ENCODE measurements around the gene COL4A1. TPM values are rescaled to one million over a fixed set of nuclear protein-coding genes. Genes with fewer than 3 reads are reported as not detected.

COL4A1 gene
- total and polyA plus RNA-seq, 2 donors from 2014 or later, result 53.0 to 218 TPM

DNA sequence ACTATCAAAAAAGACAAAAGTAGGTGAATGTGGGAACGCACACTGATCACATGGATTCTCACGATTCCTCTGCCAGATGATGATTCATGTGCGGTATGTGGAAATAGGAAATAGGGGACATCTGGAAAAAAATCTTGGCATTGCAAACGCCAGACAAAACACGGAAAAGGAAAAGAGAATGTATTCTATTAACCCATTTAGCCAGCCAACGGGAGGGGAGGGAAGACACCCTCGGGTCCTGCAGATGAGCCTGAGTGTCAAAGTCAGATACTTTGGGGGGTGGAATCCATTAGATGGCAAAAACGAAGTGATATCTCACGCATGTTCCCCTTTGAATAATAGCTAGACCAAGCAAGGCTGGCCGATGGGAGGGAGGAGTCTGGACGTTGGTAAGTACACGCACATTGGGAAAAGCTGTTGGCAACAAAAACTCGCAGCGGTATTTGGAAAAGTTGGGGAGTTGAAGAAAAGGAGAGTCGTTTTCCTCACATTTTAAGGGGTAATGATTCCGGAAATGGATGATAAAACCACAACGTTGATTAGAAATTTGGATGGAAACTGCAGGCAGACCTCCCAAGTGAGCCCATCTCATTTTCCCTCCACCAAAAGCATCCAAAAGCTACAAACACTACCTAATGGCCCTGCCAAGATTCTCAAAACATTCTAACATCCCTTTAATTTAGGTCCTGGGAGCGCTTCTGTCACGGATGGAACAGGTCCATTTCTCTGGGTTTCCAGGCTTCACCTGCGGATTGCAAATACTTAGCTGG is 73.6 kb downstream of the COL4A1 start:
- TF ChIP-seq, protein P1, sequence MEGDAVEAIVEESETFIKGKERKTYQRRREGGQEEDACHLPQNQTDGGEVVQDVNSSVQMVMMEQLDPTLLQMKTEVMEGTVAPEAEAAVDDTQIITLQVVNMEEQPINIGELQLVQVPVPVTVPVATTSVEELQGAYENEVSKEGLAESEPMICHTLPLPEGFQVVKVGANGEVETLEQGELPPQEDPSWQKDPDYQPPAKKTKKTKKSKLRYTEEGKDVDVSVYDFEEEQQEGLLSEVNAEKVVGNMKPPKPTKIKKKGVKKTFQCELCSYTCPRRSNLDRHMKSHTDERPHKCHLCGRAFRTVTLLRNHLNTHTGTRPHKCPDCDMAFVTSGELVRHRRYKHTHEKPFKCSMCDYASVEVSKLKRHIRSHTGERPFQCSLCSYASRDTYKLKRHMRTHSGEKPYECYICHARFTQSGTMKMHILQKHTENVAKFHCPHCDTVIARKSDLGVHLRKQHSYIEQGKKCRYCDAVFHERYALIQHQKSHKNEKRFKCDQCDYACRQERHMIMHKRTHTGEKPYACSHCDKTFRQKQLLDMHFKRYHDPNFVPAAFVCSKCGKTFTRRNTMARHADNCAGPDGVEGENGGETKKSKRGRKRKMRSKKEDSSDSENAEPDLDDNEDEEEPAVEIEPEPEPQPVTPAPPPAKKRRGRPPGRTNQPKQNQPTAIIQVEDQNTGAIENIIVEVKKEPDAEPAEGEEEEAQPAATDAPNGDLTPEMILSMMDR (IDR thresholded peaks at IDR 0.05; ENCODE audit: borderline replicate concordance, extremely low read depth, insufficient read depth), result no peak
- Histone ChIP-seq H3K4me3 (ENCODE audit: low read length in 3 of 3) (no peak overlapping the region), H3K9ac (ENCODE audit: low read length in 3 of 3) (no peak overlapping the region), H3K36me3 (ENCODE audit: control insufficient read depth in 2 of 3, insufficient read depth in 3 of 3, low read length in 3 of 3) (peaks cover 2 to 4% (median 3%) of the 10 kb centered on the region in 3 donors), H3K27ac (ENCODE audit: low read depth in 2 of 2, low read length in 2 of 2) (peak overlapping the region; percentile 8 to 79), H3K4me1 (ENCODE audit: control insufficient read depth in 2 of 3, insufficient read depth in 2 of 3, low read depth in 1 of 3, low read length in 3 of 3) (peaks cover under 1 to 4% (median 3%) of the 10 kb centered on the region in 3 donors), H3K27me3 (ENCODE audit: control insufficient read depth, insufficient read depth, low read length) (no peaks in the 10 kb centered on the region), H3K9me3 (ENCODE audit: control insufficient read depth in 2 of 3, insufficient read depth in 1 of 3, low read length in 3 of 3) (no peaks in the 10 kb centered on the region)
- FAIRE-seq, result no peak
- intact Hi-C loops (cut with DNase I), result no loop called here
- DNase-seq, result no peak

DNA sequence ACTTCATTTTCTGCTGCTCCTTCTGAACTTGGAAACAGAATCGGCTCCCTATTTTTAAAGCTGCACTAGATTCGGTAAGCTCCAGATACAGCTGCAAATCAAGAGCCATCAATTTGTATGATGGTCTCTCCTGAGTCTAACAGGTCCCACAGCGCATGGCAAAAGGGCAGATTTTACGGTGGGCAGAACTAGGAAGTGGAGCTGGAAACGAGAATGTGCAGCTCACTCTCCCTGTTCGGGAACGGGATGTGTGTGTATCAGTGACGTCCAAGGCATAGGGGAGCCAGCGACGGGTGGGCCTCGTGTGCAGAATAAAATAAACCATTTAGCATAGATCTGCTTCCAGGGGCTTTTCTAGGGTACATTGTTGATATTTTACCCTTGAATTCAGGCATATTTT is 74.2 kb downstream of the COL4A1 start:
- no peaks in the 10 kb centered on the region for H3K27me3 ChIP-seq (ENCODE audit: control insufficient read depth, insufficient read depth, low read length)
- no peaks in the 10 kb centered on the region for H3K9me3 ChIP-seq (ENCODE audit: control insufficient read depth in 2 of 3, insufficient read depth in 1 of 3, low read length in 3 of 3)
- H3K36me3 ChIP-seq (ENCODE audit: control insufficient read depth in 2 of 3, insufficient read depth in 3 of 3, low read length in 3 of 3), result peaks cover 2 to 4% (median 3%) of the 10 kb centered on the region in 3 donors
- no peak overlapping the region for H3K9ac ChIP-seq (ENCODE audit: low read length in 3 of 3)
- no peak for FAIRE-seq
- DNase-seq, result no peak
- intact Hi-C loops (cut with DNase I), result no loop called here
- peak overlapping the region; percentile 5 to 79 for H3K27ac ChIP-seq (ENCODE audit: low read depth in 2 of 2, low read length in 2 of 2)
- peaks cover 0 to 4% (median 0%) of the 10 kb centered on the region in 3 donors for H3K4me1 ChIP-seq (ENCODE audit: control insufficient read depth in 2 of 3, insufficient read depth in 2 of 3, low read depth in 1 of 3, low read length in 3 of 3)
- no peak overlapping the region for H3K4me3 ChIP-seq (ENCODE audit: low read length in 3 of 3)
- TF ChIP-seq, protein P1 (IDR thresholded peaks at IDR 0.05; ENCODE audit: borderline replicate concordance, extremely low read depth, insufficient read depth), result no peak

DNA sequence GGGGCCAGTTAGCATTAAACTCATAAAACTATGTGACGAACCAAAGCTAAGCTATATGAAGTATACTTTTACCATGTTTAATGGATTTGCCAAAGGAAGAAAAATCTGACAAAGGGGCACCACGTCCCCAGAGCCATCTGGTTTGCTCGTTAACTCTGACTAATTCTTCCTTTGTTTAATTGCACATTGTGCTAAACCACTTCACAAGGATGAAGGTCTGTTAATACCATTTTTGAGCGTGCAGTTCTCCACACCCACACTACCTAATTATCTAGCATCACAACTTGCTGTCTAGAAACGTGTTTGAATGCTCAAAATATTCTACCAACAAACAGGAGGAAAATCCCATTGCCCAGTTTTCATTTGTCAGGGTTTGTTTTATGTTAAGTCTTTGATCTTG is 74.8 kb downstream of the COL4A1 start:
- H3K4me3 ChIP-seq (ENCODE audit: low read length in 3 of 3), result no peak overlapping the region
- no peaks in the 10 kb centered on the region for H3K27me3 ChIP-seq (ENCODE audit: control insufficient read depth, insufficient read depth, low read length)
- FAIRE-seq, result no peak
- no peak overlapping the region for H3K9ac ChIP-seq (ENCODE audit: low read length in 3 of 3)
- DNase-seq, result no peak
- peaks cover 2 to 4% (median 3%) of the 10 kb centered on the region in 3 donors for H3K36me3 ChIP-seq (ENCODE audit: control insufficient read depth in 2 of 3, insufficient read depth in 3 of 3, low read length in 3 of 3)
- H3K27ac ChIP-seq (ENCODE audit: low read depth in 2 of 2, low read length in 2 of 2), result no peak overlapping the region
- TF ChIP-seq, protein P1 (IDR thresholded peaks at IDR 0.05; ENCODE audit: borderline replicate concordance, extremely low read depth, insufficient read depth), result no peak
- H3K9me3 ChIP-seq (ENCODE audit: control insufficient read depth in 2 of 3, insufficient read depth in 1 of 3, low read length in 3 of 3), result no peaks in the 10 kb centered on the region
- intact Hi-C loops (cut with DNase I), result no loop called here
- peaks cover 0 to 4% (median 0%) of the 10 kb centered on the region in 3 donors for H3K4me1 ChIP-seq (ENCODE audit: control insufficient read depth in 2 of 3, insufficient read depth in 2 of 3, low read depth in 1 of 3, low read length in 3 of 3)
